Right atrium auricular region (tissue), 2 donors: Measurements from ENCODE around the gene GPR171. TPM values are rescaled to one million over a fixed set of nuclear protein-coding genes. Genes with fewer than 3 reads are reported as not detected.

ENCODE experiments used
- DNase-seq: peaks from one replicate; pipeline ENCODE4 v3.0.0-alpha.2; 2019; ENCODE audit warnings: low spot score
- H3K27ac ChIP-seq, 2 donors: fragments of 200-600 bp; sonication (generic); 1 replicate in 1 of 2; 2 replicates in 1 of 2; pipeline ENCODE4 v1.5.1; 2016 to 2019
- H3K27me3 ChIP-seq, 2 donors: fragments of 200-600 bp; sonication (generic); one replicate each; pipeline versions ENCODE4 v1.5.1 to v1.6.0; 2017 to 2019
- H3K36me3 ChIP-seq: fragments of 200-600 bp; sonication (generic); one replicate; pipeline ENCODE4 v1.5.1; 2016
- H3K4me1 ChIP-seq, 2 donors: fragments of 200-600 bp; sonication (generic); one replicate each; pipeline versions ENCODE4 v1.5.1 to v1.6.0; 2017 to 2019
- H3K4me3 ChIP-seq, 2 donors: fragments of 200-600 bp; sonication (generic); 1 replicate in 1 of 2; 2 replicates in 1 of 2; pipeline ENCODE4 v1.5.1; 2017 to 2019; ENCODE audit warnings: mild to moderate bottlenecking in 1 of 2, moderate library complexity in 1 of 2
- H3K9me3 ChIP-seq, 2 donors: fragments of 200-600 bp; sonication (generic); one replicate each; pipeline ENCODE4 v1.5.1; 2019
- CTCF ChIP-seq, 2 donors: fragments of 200-600 bp; sonication (generic); IDR thresholded peaks; one replicate each; pipeline ENCODE4 v1.5.1; 2019; ENCODE audit warnings: antibody characterized with exemption in 2 of 2
- total RNA-seq, 2 donors: library from RNA; depleted of rRNA; stranded (reverse); fragments of >200 nt; gene quantifications; one replicate each; pipeline ENCODE4 v1.1.0, GENCODE V29; 2016

Gene GPR171
- total RNA-seq, 2 donors from 2014 or later: 0.37 to 0.39 TPM

GRCh38 chr3:151210676-151211381 is 7.8 kb upstream of the GPR171 start:
- TF ChIP-seq CTCF (IDR thresholded peaks at IDR 0.05): no peak

GRCh38 chr3:151209654-151210053 is 6.6 kb upstream of the GPR171 start:
- no peak overlapping the region for H3K27ac ChIP-seq
- TF ChIP-seq CTCF (IDR thresholded peaks at IDR 0.05): no peak

More at GRCh38 chr3:151210676-151211381, 7.8 kb upstream of the GPR171 start:
- Histone ChIP-seq H3K4me3 (no peak overlapping the region), H3K36me3 (no peaks in the 10 kb centered on the region), H3K4me1 (peaks cover 0 to 2% of the 10 kb centered on the region in 2 donors), H3K27ac (no peak overlapping the region), H3K27me3 (no peaks in the 10 kb centered on the region), H3K9me3 (no peaks in the 10 kb centered on the region)
- no peak for DNase-seq

GRCh38 chr3:151206201-151206600 is 3.2 kb upstream of the GPR171 start:
- Histone ChIP-seq H3K4me1 (no peaks in the 10 kb centered on the region), H3K27ac (no peak overlapping the region), H3K4me3 (no peak overlapping the region), H3K36me3 (no peaks in the 10 kb centered on the region), H3K9me3 (no peaks in the 10 kb centered on the region), H3K27me3 (no peaks in the 10 kb centered on the region)
- TF ChIP-seq CTCF (IDR thresholded peaks at IDR 0.05): no peak
- DNase-seq: no peak

More at GRCh38 chr3:151209654-151210053, 6.6 kb upstream of the GPR171 start:
- no peaks in the 10 kb centered on the region for H3K4me1 ChIP-seq
- no peak overlapping the region for H3K4me3 ChIP-seq
- DNase-seq: no peak
- H3K27me3 ChIP-seq: no peaks in the 10 kb centered on the region
- no peaks in the 10 kb centered on the region for H3K36me3 ChIP-seq
- no peaks in the 10 kb centered on the region for H3K9me3 ChIP-seq

- H3K9me3 ChIP-seq: no peaks in the 10 kb centered on the region
- DNase-seq: no peak
- no peak overlapping the region for H3K27ac ChIP-seq
- no peak overlapping the region for H3K4me3 ChIP-seq
- no peaks in the 10 kb centered on the region for H3K36me3 ChIP-seq
- no peaks in the 10 kb centered on the region for H3K4me1 ChIP-seq
- no peaks in the 10 kb centered on the region for H3K27me3 ChIP-seq
- TF ChIP-seq CTCF (IDR thresholded peaks at IDR 0.05): no peak
Observed at GRCh38 chr3:151205482-151205881, 2.5 kb upstream of the GPR171 start.

GRCh38 chr3:151204530-151205402 is 1.8 kb upstream of the GPR171 start:
- Histone ChIP-seq H3K9me3 (no peaks in the 10 kb centered on the region), H3K36me3 (no peaks in the 10 kb centered on the region), H3K27me3 (no peaks in the 10 kb centered on the region), H3K27ac (no peak overlapping the region), H3K4me1 (no peaks in the 10 kb centered on the region), H3K4me3 (no peak overlapping the region)
- no peak for TF ChIP-seq CTCF (IDR thresholded peaks at IDR 0.05)
- DNase-seq: no peak
